Left lung (tissue), 10 donors: ENCODE data around the gene KCNJ16. TPM values are rescaled to one million over a fixed set of nuclear protein-coding genes. Genes with fewer than 3 reads are reported as not detected.
A peak's percentile ranks its signal among the peaks of the same experiment; 100 is the strongest.

ENCODE experiments used
- ATAC-seq: fragments of 200-7000 bp; cut with Tn5 transposase; one replicate; pipeline ENCODE4 v1.9.1; 2020; ENCODE audit warnings: moderate library complexity
- DNase-seq, 4 donors: peaks; one replicate each; pipeline ENCODE4 v3.0.0-alpha.2; 2013 to 2020
- H3K27ac ChIP-seq, 2 donors: fragments of 200-600 bp; sonication (generic) in 1 of 2; one replicate each; pipeline versions ENCODE4 v1.5.0 to v1.8.0; 2020 to 2021
- H3K27me3 ChIP-seq, 2 donors: fragments of 200-600 bp; sonication (generic) in 1 of 2; one replicate each; pipeline versions ENCODE4 v1.5.0 to v1.8.0; 2020 to 2021
- H3K36me3 ChIP-seq, 2 donors: fragments of 200-600 bp; sonication (generic) in 1 of 2; one replicate each; pipeline versions ENCODE4 v1.5.0 to v1.8.0; 2020 to 2021
- H3K4me1 ChIP-seq, 2 donors: fragments of 200-600 bp; one replicate each; pipeline ENCODE4 v1.8.0; 2021
- H3K4me3 ChIP-seq, 2 donors: fragments of 200-600 bp; sonication (generic) in 1 of 2; one replicate each; pipeline versions ENCODE4 v1.5.0 to v1.8.0; 2020 to 2021; ENCODE audit warnings: mild to moderate bottlenecking in 1 of 2
- H3K9me3 ChIP-seq, 2 donors: fragments of 200-600 bp; sonication (generic) in 1 of 2; one replicate each; pipeline versions ENCODE4 v1.5.0 to v1.8.0; 2020 to 2021
- CTCF ChIP-seq, 2 donors: fragments of 200-600 bp; sonication (generic) in 1 of 2; IDR thresholded peaks; one replicate each; pipeline versions ENCODE4 v1.5.0 to v1.8.0; 2021; ENCODE audit warnings: antibody characterized with exemption in 2 of 2
- intact Hi-C, 2 donors: fragments of 100-400 bp; cut with DNase I; formaldehyde crosslinking; loops; one replicate each; pipeline versions ENCODE4 v1.11.2 to v1.14.2; 2022
- polyA plus RNA-seq, 6 donors: library from polyadenylated mRNA; unstranded; fragments of 120-200 nt; gene quantifications; one replicate each; pipeline ENCODE4 v1.2.1, GENCODE V29; 2013; ENCODE audit not compliant: insufficient read length in 6 of 6
- total RNA-seq, 2 donors: library from RNA; stranded (reverse); fragmentation: NEBNext Ultra II Directional; extraction: Animal tissue kit (Norgen Biotek cat#: 25700); gene quantifications; one replicate each; pipeline ENCODE4 v1.2.1, GENCODE V29; 2021
- donor health status: DM: no; HTN: yes; CAD: no.
- donor health status: DM: no; HTN: no; CAD: no.

The KCNJ16 gene
- total and polyA plus RNA-seq, 8 donors: 0.23 to 2.7 (median 0.83) TPM

- Histone ChIP-seq H3K27ac (no peak overlapping the region), H3K36me3 (no peaks in the 10 kb centered on the region), H3K4me1 (no peaks in the 10 kb centered on the region), H3K9me3 (no peaks in the 10 kb centered on the region), H3K27me3 (no peaks in the 10 kb centered on the region), H3K4me3 (no peak overlapping the region)
- ATAC-seq: no peak
- DNase-seq: no peak
- intact Hi-C loops: no loop called here
- no peak for TF ChIP-seq CTCF (IDR thresholded peaks at IDR 0.05)
Observed at GRCh38 chr17:70107441-70107840, 32.4 kb downstream of the KCNJ16 start.

- Histone ChIP-seq H3K27me3 (no peaks in the 10 kb centered on the region), H3K4me3 (no peak overlapping the region), H3K4me1 (no peaks in the 10 kb centered on the region), H3K27ac (no peak overlapping the region), H3K9me3 (no peaks in the 10 kb centered on the region), H3K36me3 (no peaks in the 10 kb centered on the region)
- DNase-seq (no peak), ATAC-seq (no peak)
- no peak for TF ChIP-seq CTCF (IDR thresholded peaks at IDR 0.05)
- intact Hi-C loops: no loop called here
Observed at GRCh38 chr17:70107904-70108565, 33.0 kb downstream of the KCNJ16 start.

- no peak overlapping the region for H3K4me3 ChIP-seq
- no peak overlapping the region for H3K27ac ChIP-seq
- TF ChIP-seq CTCF (IDR thresholded peaks at IDR 0.05): no peak
- H3K9me3 ChIP-seq: no peaks in the 10 kb centered on the region
- H3K27me3 ChIP-seq: no peaks in the 10 kb centered on the region
- intact Hi-C loops: no loop called here
- no peak for ATAC-seq
- DNase-seq: no peak
- H3K36me3 ChIP-seq: no peaks in the 10 kb centered on the region
- H3K4me1 ChIP-seq: no peaks in the 10 kb centered on the region
Observed at GRCh38 chr17:70109497-70109896, 34.5 kb downstream of the KCNJ16 start.

GRCh38 chr17:70110443-70110880, 35.4 kb downstream of the KCNJ16 start:
- Histone ChIP-seq H3K27me3 (no peaks in the 10 kb centered on the region), H3K4me1 (no peaks in the 10 kb centered on the region), H3K27ac (no peak overlapping the region), H3K9me3 (no peaks in the 10 kb centered on the region), H3K4me3 (no peak overlapping the region), H3K36me3 (no peaks in the 10 kb centered on the region)
- no peak for TF ChIP-seq CTCF (IDR thresholded peaks at IDR 0.05)
- peak in 1 of 4 donors; percentile 13 for DNase-seq
- no peak for ATAC-seq
- intact Hi-C loops: no loop called here

- DNase-seq (no peak), ATAC-seq (no peak)
- Histone ChIP-seq H3K27ac (no peak overlapping the region), H3K9me3 (no peaks in the 10 kb centered on the region), H3K36me3 (no peaks in the 10 kb centered on the region), H3K4me1 (no peaks in the 10 kb centered on the region), H3K27me3 (no peaks in the 10 kb centered on the region), H3K4me3 (no peak overlapping the region)
- TF ChIP-seq CTCF (IDR thresholded peaks at IDR 0.05): no peak
- intact Hi-C loops: no loop called here
Observed at GRCh38 chr17:70111201-70111600, 36.2 kb downstream of the KCNJ16 start.
